ENCODE results near the gene SLC9A5.

DNA sequence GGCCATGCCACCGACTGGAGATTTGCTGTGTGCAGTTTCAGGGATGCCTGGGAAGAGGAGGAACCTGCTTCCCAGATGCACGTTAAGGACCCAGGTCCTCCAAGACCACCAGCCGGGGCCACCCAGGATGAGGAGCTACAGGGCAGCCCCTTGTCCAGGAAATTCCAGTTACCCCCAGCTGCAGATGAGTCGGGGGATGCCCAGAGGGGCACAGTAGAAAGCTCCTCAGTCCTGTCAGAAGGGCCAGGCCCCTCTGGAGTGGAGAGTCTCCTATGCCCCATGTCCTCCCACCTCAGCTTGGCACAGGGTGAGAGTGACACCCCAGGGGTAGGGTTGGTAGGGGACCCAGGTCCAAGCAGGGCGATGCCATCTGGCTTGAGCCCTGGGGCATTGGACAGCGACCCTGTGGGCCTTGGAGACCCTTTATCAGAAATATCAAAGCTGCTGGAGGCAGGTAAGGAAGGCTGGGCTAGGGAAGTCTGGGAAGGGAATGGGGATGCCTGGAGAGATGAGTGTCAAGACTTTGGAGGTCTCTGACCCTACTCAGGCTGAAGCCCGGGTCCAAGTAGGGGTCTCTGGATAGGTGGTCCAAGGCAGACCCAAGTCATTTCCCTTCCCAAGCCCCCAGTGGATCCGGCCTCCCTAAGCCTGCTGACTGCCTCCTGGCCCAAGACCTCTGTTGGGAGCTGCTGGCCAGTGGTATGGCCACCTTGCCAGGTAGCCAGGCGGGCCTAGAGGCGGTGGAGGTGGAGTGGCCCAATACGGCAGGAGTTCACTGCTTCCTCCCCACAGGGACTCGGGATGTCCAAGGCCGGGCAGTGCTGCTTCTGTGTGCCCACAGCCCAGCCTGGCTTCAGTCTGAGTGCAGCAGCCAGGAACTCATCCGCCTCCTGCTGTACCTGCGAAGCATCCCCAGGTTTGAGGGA, 31.6 kb downstream of the SLC9A5 start:
- TF ChIP-seq, protein P1, sequence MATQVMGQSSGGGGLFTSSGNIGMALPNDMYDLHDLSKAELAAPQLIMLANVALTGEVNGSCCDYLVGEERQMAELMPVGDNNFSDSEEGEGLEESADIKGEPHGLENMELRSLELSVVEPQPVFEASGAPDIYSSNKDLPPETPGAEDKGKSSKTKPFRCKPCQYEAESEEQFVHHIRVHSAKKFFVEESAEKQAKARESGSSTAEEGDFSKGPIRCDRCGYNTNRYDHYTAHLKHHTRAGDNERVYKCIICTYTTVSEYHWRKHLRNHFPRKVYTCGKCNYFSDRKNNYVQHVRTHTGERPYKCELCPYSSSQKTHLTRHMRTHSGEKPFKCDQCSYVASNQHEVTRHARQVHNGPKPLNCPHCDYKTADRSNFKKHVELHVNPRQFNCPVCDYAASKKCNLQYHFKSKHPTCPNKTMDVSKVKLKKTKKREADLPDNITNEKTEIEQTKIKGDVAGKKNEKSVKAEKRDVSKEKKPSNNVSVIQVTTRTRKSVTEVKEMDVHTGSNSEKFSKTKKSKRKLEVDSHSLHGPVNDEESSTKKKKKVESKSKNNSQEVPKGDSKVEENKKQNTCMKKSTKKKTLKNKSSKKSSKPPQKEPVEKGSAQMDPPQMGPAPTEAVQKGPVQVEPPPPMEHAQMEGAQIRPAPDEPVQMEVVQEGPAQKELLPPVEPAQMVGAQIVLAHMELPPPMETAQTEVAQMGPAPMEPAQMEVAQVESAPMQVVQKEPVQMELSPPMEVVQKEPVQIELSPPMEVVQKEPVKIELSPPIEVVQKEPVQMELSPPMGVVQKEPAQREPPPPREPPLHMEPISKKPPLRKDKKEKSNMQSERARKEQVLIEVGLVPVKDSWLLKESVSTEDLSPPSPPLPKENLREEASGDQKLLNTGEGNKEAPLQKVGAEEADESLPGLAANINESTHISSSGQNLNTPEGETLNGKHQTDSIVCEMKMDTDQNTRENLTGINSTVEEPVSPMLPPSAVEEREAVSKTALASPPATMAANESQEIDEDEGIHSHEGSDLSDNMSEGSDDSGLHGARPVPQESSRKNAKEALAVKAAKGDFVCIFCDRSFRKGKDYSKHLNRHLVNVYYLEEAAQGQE (IDR thresholded peaks at IDR 0.05; ENCODE audit: low read depth) = no peak
- TF ChIP-seq RAD21 (IDR thresholded peaks at IDR 0.05; ENCODE audit: low read depth) = no peak
